ENCODE measurements around the gene ZNF697.
"Not testable (repeated sequence)": the region's sequence is repeated elsewhere in the genome, so short reads cannot be mapped to it uniquely, and the experiment has no call there.

ZNF697 gene

GRCh38 chr1:119613769-119614720 lies 34.0 kb downstream of the ZNF697 start:
- TF ChIP-seq CTCF (IDR thresholded peaks at IDR 0.05; ENCODE audit: low read depth, low read length) = peak; percentile 80
- DNase-seq (ENCODE audit: low read depth in 2 of 2) = peak; percentile 91 to 93
- no peak overlapping the region for H3K4me3 ChIP-seq (replicated peaks in 1 of 2; ENCODE audit: low read depth in 2 of 2, low read length in 2 of 2)

GRCh38 chr1:119611701-119612113 lies 36.4 kb downstream of the ZNF697 start:
- DNase-seq (ENCODE audit: low read depth in 2 of 2) = peak; percentile 52 to 57
- peak; percentile 97 for TF ChIP-seq CTCF (IDR thresholded peaks at IDR 0.05; ENCODE audit: low read depth, low read length)
- H3K4me3 ChIP-seq (replicated peaks in 1 of 2; ENCODE audit: low read depth in 2 of 2, low read length in 2 of 2) = no peak overlapping the region

GRCh38 chr1:119608816-119609215 lies 39.2 kb downstream of the ZNF697 start:
- DNase-seq (ENCODE audit: low read depth in 2 of 2); H3K4me3 ChIP-seq (replicated peaks in 1 of 2; ENCODE audit: low read depth in 2 of 2, low read length in 2 of 2): not testable (repeated sequence)

- H3K4me3 ChIP-seq (replicated peaks in 1 of 2; ENCODE audit: low read depth in 2 of 2, low read length in 2 of 2); DNase-seq (ENCODE audit: low read depth in 2 of 2): not testable (repeated sequence)
Observed at GRCh38 chr1:119607087-119607807, 40.8 kb downstream of the ZNF697 start.

- no peak for TF ChIP-seq CTCF (IDR thresholded peaks at IDR 0.05; ENCODE audit: low read depth, low read length)
- DNase-seq (ENCODE audit: low read depth in 2 of 2) = no peak
- no peak overlapping the region for H3K4me3 ChIP-seq (replicated peaks in 1 of 2; ENCODE audit: low read depth in 2 of 2, low read length in 2 of 2)
Observed at GRCh38 chr1:119606394-119606793, 41.7 kb downstream of the ZNF697 start.

GRCh38 chr1:119605686-119606085 lies 42.4 kb downstream of the ZNF697 start:
- no peak for TF ChIP-seq CTCF (IDR thresholded peaks at IDR 0.05; ENCODE audit: low read depth, low read length)
- no peak for DNase-seq (ENCODE audit: low read depth in 2 of 2)

GRCh38 chr1:119605080-119605479 lies 43.0 kb downstream of the ZNF697 start:
- DNase-seq (ENCODE audit: low read depth in 2 of 2) = peak in 1 of 2 donors; percentile 30
- not testable (repeated sequence) for H3K4me3 ChIP-seq (replicated peaks in 1 of 2; ENCODE audit: low read depth in 2 of 2, low read length in 2 of 2)

More at GRCh38 chr1:119605686-119606085, 42.4 kb downstream of the ZNF697 start:
- no peak overlapping the region for H3K4me3 ChIP-seq (replicated peaks in 1 of 2; ENCODE audit: low read depth in 2 of 2, low read length in 2 of 2)

- DNase-seq (ENCODE audit: low read depth in 2 of 2) = peak in 1 of 2 donors; percentile 35
Observed at GRCh38 chr1:119603695-119604094, 44.4 kb downstream of the ZNF697 start.

GRCh38 chr1:119603241-119603640 lies 44.8 kb downstream of the ZNF697 start:
- DNase-seq (ENCODE audit: low read depth in 2 of 2) = not testable (repeated sequence)

More at GRCh38 chr1:119603695-119604094, 44.4 kb downstream of the ZNF697 start:
- no peak overlapping the region for H3K4me3 ChIP-seq (replicated peaks in 1 of 2; ENCODE audit: low read depth in 2 of 2, low read length in 2 of 2)
- TF ChIP-seq CTCF (IDR thresholded peaks at IDR 0.05; ENCODE audit: low read depth, low read length) = no peak

GRCh38 chr1:119602789-119603188 lies 45.3 kb downstream of the ZNF697 start:
- not testable (repeated sequence) for DNase-seq (ENCODE audit: low read depth in 2 of 2); H3K4me3 ChIP-seq (replicated peaks in 1 of 2; ENCODE audit: low read depth in 2 of 2, low read length in 2 of 2)

More at GRCh38 chr1:119603241-119603640, 44.8 kb downstream of the ZNF697 start:
- not testable (repeated sequence) for H3K4me3 ChIP-seq (replicated peaks in 1 of 2; ENCODE audit: low read depth in 2 of 2, low read length in 2 of 2)
